GM06990 (cell line): ENCODE measurements around the gene AVPR2.

Experiments
- DNase-seq: peaks from one replicate; pipeline ENCODE4 v3.0.0-alpha.2; 2011; ENCODE audit not compliant: insufficient read length; ENCODE audit errors: extremely low read depth
- H3K27me3 ChIP-seq: replicated peaks from 2 replicates; pipeline ENCODE4 v1.6.0; 2011; ENCODE audit warnings: low read length; ENCODE audit not compliant: control insufficient read depth, insufficient read depth
- H3K36me3 ChIP-seq: 2 replicates; pipeline ENCODE4 v1.5.1; 2011; ENCODE audit warnings: low read length; ENCODE audit not compliant: control insufficient read depth, insufficient read depth
- H3K4me3 ChIP-seq: replicated peaks from 2 replicates; pipeline ENCODE4 v1.5.1; 2011; ENCODE audit warnings: low read depth, mild to moderate bottlenecking, control low read depth, low read length
- CTCF ChIP-seq: IDR thresholded peaks from 2 replicates; pipeline ENCODE4 v1.5.1; 2011; ENCODE audit warnings: low read length, control low read depth, mild to moderate bottlenecking, inconsistent platforms; ENCODE audit not compliant: insufficient read depth, poor library complexity, severe bottlenecking

Gene AVPR2

GRCh38 chrX:153862369-153863250, 41.9 kb upstream of the AVPR2 start:
- H3K27me3 ChIP-seq: no peaks in the 10 kb centered on the region; the same call in 1 of the 2 replicates

DNA sequence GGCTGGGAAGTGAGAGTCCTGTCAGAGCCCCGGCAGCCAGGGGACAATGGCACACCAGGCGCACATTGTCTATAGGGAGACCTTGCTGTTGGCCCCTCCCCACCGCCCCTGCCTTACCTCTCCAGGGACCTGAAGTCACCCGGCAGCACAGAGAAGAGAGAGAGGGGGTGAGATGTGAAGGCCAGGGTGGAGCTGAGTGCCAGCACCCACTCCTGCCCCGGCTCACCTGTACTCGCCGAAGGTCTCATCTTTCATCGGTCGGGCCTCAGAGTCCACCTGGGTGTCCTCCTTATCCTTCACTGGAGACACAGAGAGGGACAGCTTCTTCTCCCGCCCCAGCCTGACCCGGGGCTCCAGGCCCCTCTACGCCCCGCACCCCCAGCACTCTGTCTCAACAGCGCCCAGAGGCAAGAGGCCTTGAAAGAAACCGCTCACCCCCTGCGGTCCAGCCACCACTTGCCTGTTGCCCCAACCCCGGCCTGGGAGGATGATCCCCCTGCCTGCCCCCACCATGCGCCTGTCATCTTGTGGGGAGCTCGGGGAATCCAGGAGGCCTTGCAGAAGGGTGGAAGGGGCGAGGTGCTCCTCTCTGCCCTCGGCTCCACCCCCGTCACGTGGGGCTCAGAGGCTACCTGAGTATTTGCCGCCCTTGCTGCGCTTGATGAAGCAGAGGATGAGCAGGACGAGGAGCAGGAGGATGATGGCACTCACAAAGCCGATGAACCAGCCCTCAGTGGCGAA, 41.1 kb upstream of the AVPR2 start:
- DNase-seq: no peak
- Histone ChIP-seq H3K4me3 (no peak overlapping the region), H3K36me3 (no peaks in the 10 kb centered on the region), H3K27me3 (no peaks in the 10 kb centered on the region; the same call in none of the 2 replicates)
- TF ChIP-seq CTCF: no peak

More at GRCh38 chrX:153862369-153863250, 41.9 kb upstream of the AVPR2 start:
- Histone ChIP-seq H3K4me3 (no peak overlapping the region), H3K36me3 (no peaks in the 10 kb centered on the region)
- no peak for TF ChIP-seq CTCF
- no peak for DNase-seq

GRCh38 chrX:153864101-153864500, 40.4 kb upstream of the AVPR2 start:
- DNase-seq: no peak
- no peak for TF ChIP-seq CTCF
- no peaks in the 10 kb centered on the region; the same call in none of the 2 replicates for H3K27me3 ChIP-seq
- H3K36me3 ChIP-seq: no peaks in the 10 kb centered on the region
- H3K4me3 ChIP-seq: no peak overlapping the region

DNA sequence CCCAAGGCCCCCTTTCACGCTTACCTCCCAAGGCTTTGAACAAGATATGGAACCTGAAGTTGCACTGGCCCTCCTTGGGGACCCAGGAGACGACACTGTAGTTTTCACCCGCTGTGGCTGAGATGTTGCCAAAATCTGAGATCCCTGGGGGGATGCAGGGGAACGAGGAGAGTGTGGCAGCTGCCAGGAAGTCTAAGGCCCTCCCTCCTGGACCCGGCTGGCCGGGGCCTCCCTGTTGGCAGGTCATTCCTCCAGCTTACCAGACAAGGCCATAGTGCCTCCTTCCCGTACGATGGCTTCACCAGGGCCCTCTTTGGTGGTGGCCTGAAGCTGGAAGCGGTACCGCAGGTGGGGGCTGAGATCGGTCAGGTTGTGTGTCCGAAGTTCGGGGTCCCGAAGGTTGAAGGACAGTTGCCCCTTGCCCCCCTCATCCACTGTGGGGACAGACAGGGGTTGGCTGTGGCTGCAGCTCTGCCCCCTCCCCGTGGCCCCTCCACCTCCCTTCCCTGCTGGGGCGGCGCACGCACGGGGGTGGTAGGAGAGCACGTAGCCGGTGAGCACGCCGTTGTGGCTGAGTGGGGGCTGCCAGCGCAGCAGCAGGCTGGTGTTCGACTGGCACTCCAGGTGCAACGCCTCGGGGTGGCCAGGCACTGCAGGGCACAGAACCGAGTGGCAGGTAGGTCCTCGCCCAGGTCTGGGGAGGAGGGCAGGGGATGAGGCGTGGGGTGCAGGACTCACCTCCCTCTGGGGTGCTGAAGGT, 39.7 kb upstream of the AVPR2 start:
- Histone ChIP-seq H3K36me3 (no peaks in the 10 kb centered on the region), H3K4me3 (no peak overlapping the region), H3K27me3 (no peaks in the 10 kb centered on the region; the same call in none of the 2 replicates)
- DNase-seq: no peak
- no peak for TF ChIP-seq CTCF

DNA sequence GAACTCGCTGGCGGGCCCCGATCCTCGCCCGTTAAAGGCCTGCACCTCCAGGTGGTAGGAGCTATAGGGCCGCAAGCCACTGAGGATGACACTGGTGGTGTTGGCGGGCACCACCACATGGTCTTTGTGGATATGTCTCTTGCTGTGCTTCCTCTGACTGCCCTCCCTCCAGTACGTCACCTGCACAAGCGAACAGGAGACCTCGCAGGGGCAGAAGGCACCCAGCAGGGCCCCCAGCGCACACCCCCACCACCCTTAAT, 39.2 kb upstream of the AVPR2 start:
- Histone ChIP-seq H3K4me3 (no peak overlapping the region), H3K36me3 (no peaks in the 10 kb centered on the region), H3K27me3 (no peaks in the 10 kb centered on the region; the same call in none of the 2 replicates)
- DNase-seq: no peak
- TF ChIP-seq CTCF: no peak
